PFSK-1 (cell line): Measurements from ENCODE around the gene CERS5.

Experiments used
- FOXP2 ChIP-seq: optimal IDR thresholded peaks from 2 replicates; pipeline ENCODE3; 2011; ENCODE audit warnings: borderline replicate concordance, control low read depth, inconsistent platforms; ENCODE audit not compliant: insufficient read depth; ENCODE audit errors: extremely low read length, extremely low read depth
- POLR2AphosphoS5 ChIP-seq: IDR thresholded peaks from 2 replicates; pipeline ENCODE4 v1.6.1; 2012; ENCODE audit warnings: low read depth, mild to moderate bottlenecking, control low read depth, low read length, moderate library complexity
- REST ChIP-seq, 2 experiments: IDR thresholded peaks; 2 replicates each; pipeline versions ENCODE4 v1.6.1 to v1.8.0; 2011 to 2012; ENCODE audit warnings: low read depth in 2 of 2, low read length in 2 of 2, control low read depth in 1 of 2, inconsistent platforms in 1 of 2, mild to moderate bottlenecking in 1 of 2, moderate library complexity in 1 of 2; ENCODE audit not compliant: insufficient read depth in 1 of 2
- SIN3A ChIP-seq: IDR thresholded peaks from 2 replicates; pipeline ENCODE4 v1.6.1; 2012; ENCODE audit warnings: mild to moderate bottlenecking, low read length, moderate library complexity, borderline replicate concordance; ENCODE audit not compliant: insufficient read depth
- TAF1 ChIP-seq: IDR thresholded peaks from 2 replicates; pipeline ENCODE4 v1.6.1; 2012; ENCODE audit warnings: low read length, control low read depth, borderline replicate concordance; ENCODE audit not compliant: insufficient read depth

CERS5 gene

GRCh38 chr12:50142993-50143392 lies 24.2 kb downstream of the CERS5 start:
- TF ChIP-seq REST (IDR thresholded peaks at IDR 0.05; ENCODE audit: insufficient read depth in 1 of 2, low read depth in 2 of 2, low read length in 2 of 2) (no peak), POLR2AphosphoS5 (no peak), SIN3A (no peak), FOXP2 (no peak), TAF1 (no peak)

GRCh38 chr12:50132505-50133135 lies 34.5 kb downstream of the CERS5 start:
- TF ChIP-seq REST (IDR thresholded peaks at IDR 0.05; ENCODE audit: insufficient read depth in 1 of 2, low read depth in 2 of 2, low read length in 2 of 2), result no peak
- TF ChIP-seq POLR2AphosphoS5, result no peak
- TF ChIP-seq FOXP2, result no peak
- no peak for TF ChIP-seq SIN3A
- no peak for TF ChIP-seq TAF1

- no peak for TF ChIP-seq SIN3A
- TF ChIP-seq FOXP2, result no peak
- no peak for TF ChIP-seq REST (IDR thresholded peaks at IDR 0.05; ENCODE audit: insufficient read depth in 1 of 2, low read depth in 2 of 2, low read length in 2 of 2)
- TF ChIP-seq POLR2AphosphoS5, result no peak
- no peak for TF ChIP-seq TAF1
These were observed 37.9 kb downstream of the CERS5 start for GRCh38 chr12:50129290-50129689.

DNA sequence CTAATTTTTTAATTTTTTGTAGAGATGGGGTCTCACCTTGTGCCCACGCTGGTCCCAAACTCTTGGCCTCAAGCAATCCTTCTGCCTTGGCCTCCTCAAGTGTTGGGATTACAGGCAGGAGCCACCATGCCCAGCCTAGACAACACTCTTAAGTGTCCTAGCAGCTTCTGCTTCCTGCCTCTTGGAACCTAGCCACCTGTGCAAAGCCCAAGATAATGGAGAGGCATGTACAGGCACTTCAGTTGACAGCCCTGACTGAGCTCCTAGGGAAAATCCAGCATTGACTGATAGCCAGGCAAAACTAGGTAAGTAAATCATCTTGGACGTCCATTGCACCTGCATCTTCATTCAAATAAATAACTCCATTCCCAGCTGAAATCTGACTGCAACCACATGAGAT lies 39.6 kb downstream of the CERS5 start:
- TF ChIP-seq REST (IDR thresholded peaks at IDR 0.05; ENCODE audit: insufficient read depth in 1 of 2, low read depth in 2 of 2, low read length in 2 of 2) (no peak), SIN3A (no peak), FOXP2 (no peak), POLR2AphosphoS5 (no peak)

GRCh38 chr12:50123203-50123602 lies 44.0 kb downstream of the CERS5 start:
- TF ChIP-seq POLR2AphosphoS5 (no peak), FOXP2 (no peak), REST (IDR thresholded peaks at IDR 0.05; ENCODE audit: insufficient read depth in 1 of 2, low read depth in 2 of 2, low read length in 2 of 2) (no peak), SIN3A (no peak), TAF1 (no peak)
